SK-N-SH treated with all-trans-retinoic acid at 6 μM for 48 hours (cell line): ENCODE measurements around the gene SBF2.

Source experiments
- ATAC-seq: fragments of 200-7000 bp; cut with Tn5 transposase; 3 replicates; pipeline ENCODE4 v1.9.1; 2020; ENCODE audit warnings: mild to moderate bottlenecking, moderate library complexity
- BACH2 ChIP-seq: fragments of 250-450 bp; sonication (Bioruptor Pico); IDR thresholded peaks from 2 replicates; pipeline ENCODE4 v1.9.0; 2021; ENCODE audit warnings: mild to moderate bottlenecking, borderline replicate concordance
- CSDC2 ChIP-seq: fragments of 250-450 bp; sonication (Bioruptor Pico); IDR thresholded peaks from 2 replicates; pipeline ENCODE4 v1.5.0; 2020; ENCODE audit warnings: mild to moderate bottlenecking, moderate library complexity
- GLIS3 ChIP-seq: fragments of 250-450 bp; sonication (Bioruptor Pico); IDR thresholded peaks from 2 replicates; pipeline ENCODE4 v1.5.0; 2020; ENCODE audit warnings: mild to moderate bottlenecking, moderate library complexity
- OSR1 ChIP-seq: fragments of 250-450 bp; sonication (Bioruptor Pico); IDR thresholded peaks from 2 replicates; pipeline ENCODE4 v1.8.0; 2022; ENCODE audit warnings: moderate library complexity, mild to moderate bottlenecking, inconsistent platforms
- PATZ1 ChIP-seq: fragments of 250-450 bp; sonication (Bioruptor Pico); IDR thresholded peaks from 2 replicates; pipeline ENCODE4 v1.8.0; 2020; ENCODE audit warnings: mild to moderate bottlenecking, moderate library complexity, borderline replicate concordance
- POU6F1 ChIP-seq: fragments of 250-450 bp; sonication (Bioruptor Pico); IDR thresholded peaks from 2 replicates; pipeline ENCODE4 v1.8.0; 2021; ENCODE audit warnings: low read depth, mild to moderate bottlenecking, moderate library complexity, borderline replicate concordance
- PPARA ChIP-seq: fragments of 250-450 bp; sonication (Bioruptor Pico); IDR thresholded peaks from 2 replicates; pipeline ENCODE4 v1.5.0; 2020; ENCODE audit warnings: mild to moderate bottlenecking, borderline replicate concordance
- RARB ChIP-seq: fragments of 250-450 bp; sonication (Bioruptor Pico); IDR thresholded peaks from 2 replicates; pipeline ENCODE4 v1.8.0; 2021; ENCODE audit warnings: mild to moderate bottlenecking, moderate library complexity
- SNAI2 ChIP-seq: fragments of 250-450 bp; sonication (Bioruptor Pico); IDR thresholded peaks from 2 replicates; pipeline ENCODE4 v1.5.0; 2020; ENCODE audit warnings: mild to moderate bottlenecking, moderate library complexity
- TCF4 ChIP-seq: fragments of 250-450 bp; sonication (Bioruptor Pico); IDR thresholded peaks from 2 replicates; pipeline ENCODE4 v1.8.0; 2021; ENCODE audit warnings: mild to moderate bottlenecking, moderate library complexity, borderline replicate concordance
- TOX ChIP-seq: fragments of 250-450 bp; sonication (Bioruptor Pico); IDR thresholded peaks from 2 replicates; pipeline ENCODE4 v1.8.0; 2021; ENCODE audit warnings: mild to moderate bottlenecking, moderate library complexity, borderline replicate concordance
- TSHZ2 ChIP-seq: fragments of 250-450 bp; sonication (Bioruptor Pico); IDR thresholded peaks from 2 replicates; pipeline ENCODE4 v1.5.0; 2020; ENCODE audit warnings: mild to moderate bottlenecking, moderate library complexity
- ZC3H10 ChIP-seq: fragments of 250-450 bp; sonication (Bioruptor Pico); IDR thresholded peaks from 2 replicates; pipeline ENCODE4 v1.5.1; 2021; ENCODE audit warnings: mild to moderate bottlenecking, moderate library complexity
- ZFP3 ChIP-seq: fragments of 250-450 bp; sonication (Bioruptor Pico); IDR thresholded peaks from 2 replicates; pipeline ENCODE4 v1.5.0; 2020; ENCODE audit warnings: mild to moderate bottlenecking, moderate library complexity
- ZFP30 ChIP-seq: fragments of 450-650 bp; formaldehyde crosslinking; IDR thresholded peaks from 2 replicates; pipeline ENCODE4 v1.5.0; 2022; ENCODE audit warnings: mild to moderate bottlenecking, moderate library complexity
- ZNF565 ChIP-seq: fragments of 450-650 bp; formaldehyde crosslinking; conservative IDR thresholded peaks from 2 replicates; pipeline ENCODE4 v1.5.0; 2020; ENCODE audit warnings: low read depth, mild to moderate bottlenecking, moderate library complexity
- ZNF8 ChIP-seq: fragments of 450-650 bp; formaldehyde crosslinking; IDR thresholded peaks from 2 replicates; pipeline ENCODE4 v1.5.0; 2020; ENCODE audit warnings: mild to moderate bottlenecking, moderate library complexity
- TF ChIP-seq, protein P1 (sequence below): fragments of 250-450 bp; sonication (Bioruptor Pico); IDR thresholded peaks from 2 replicates; pipeline ENCODE4 v1.5.1; 2021; ENCODE audit warnings: mild to moderate bottlenecking, moderate library complexity

Gene SBF2

DNA sequence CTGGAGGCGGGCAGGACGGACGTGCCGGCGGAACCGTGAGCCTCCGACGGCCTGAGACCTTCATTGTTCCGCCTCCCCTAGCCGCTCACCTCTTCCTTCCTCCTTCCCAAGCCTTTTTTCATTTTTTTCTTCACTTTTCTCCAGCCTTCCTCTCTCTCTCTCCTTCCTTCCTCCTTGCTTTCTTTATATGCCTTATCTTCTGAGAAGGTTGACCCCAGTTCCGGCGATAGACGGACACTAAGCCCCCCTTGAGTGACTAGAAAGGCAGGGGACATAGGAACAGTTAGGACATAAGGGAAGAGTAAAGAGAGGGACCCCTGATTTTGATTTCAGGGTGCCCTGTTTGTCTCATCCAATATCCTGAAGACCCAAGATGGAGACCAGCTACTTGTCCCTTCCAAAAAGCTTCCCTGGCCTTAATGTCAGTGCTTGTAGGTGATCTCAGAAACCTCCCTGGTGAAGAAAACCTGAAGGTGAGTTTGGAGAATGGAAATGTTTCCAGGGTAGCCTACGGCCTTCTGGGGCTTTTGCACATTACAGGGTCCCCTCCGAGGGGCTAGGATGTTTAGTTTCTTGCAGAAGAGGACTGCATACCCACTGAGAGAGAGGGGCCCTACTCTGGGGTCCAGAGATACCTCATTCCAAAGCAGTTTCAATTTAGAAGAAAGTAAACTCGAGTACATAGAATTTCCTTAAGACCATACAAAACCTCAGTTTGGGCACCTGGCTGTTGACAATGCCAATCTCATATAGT lies 14.4 kb upstream of the SBF2 start (continued):
- TF ChIP-seq ZNF8 = no peak
- TF ChIP-seq RARB (CRISPR knock-in tag) = no peak

DNA sequence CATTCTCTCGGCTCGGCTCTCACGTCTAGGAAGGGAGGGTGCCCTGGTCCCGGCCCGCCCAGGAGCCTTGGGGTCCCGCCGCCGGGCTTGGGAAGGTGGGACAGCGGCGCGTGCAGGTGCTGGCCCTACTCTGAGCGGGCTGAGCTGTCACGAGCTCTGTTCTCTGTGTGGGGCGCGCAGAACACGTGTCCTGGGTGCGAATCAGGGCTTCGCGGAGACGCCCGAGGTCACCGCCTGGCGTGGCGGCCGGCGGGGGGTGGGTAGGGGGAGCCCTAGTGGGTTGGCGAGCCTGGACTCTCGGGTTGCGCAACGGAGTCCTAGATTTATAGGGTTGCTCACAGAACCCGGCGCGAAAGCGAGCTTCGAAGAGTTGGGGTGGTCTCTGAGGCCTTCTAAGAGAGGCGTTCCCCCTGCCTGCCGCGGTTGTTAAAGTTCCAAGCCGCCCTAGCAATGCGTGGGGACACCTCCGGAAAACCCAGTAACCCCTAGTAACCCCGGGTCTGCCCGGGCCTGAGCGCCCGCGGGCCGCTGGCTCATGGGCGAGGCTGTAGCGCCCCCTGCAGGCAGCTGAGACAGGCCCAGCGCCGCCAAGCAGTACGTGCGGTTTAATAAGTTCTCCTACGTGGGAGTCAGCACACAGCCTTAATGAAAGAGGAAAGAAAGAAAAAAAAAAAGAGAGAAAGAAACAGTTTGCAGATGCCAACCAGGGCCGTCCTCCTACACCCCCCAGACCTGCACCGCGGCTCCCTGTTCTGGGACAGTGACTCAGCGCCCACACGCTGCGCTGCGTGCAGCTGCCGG lies 13.6 kb upstream of the SBF2 start:
- peak; percentile 66 for ATAC-seq
- no peak for TF ChIP-seq CSDC2 (CRISPR knock-in tag)
- 0 out of 2 replicates have a peak, but pooled peaks have one; percentile 21 for TF ChIP-seq ZFP3

GRCh38 chr11:10307022-10307399 lies 13.0 kb upstream of the SBF2 start:
- no peak for ATAC-seq
- no peak for TF ChIP-seq ZC3H10 (CRISPR knock-in tag)
- no peak for TF ChIP-seq SNAI2
- no peak for TF ChIP-seq TOX
- no peak for TF ChIP-seq ZNF8
- no peak for TF ChIP-seq ZNF565 (CRISPR knock-in tag)
- TF ChIP-seq TSHZ2 (CRISPR knock-in tag) = no peak
- TF ChIP-seq PATZ1 (CRISPR knock-in tag) = no peak
- TF ChIP-seq, protein P1, sequence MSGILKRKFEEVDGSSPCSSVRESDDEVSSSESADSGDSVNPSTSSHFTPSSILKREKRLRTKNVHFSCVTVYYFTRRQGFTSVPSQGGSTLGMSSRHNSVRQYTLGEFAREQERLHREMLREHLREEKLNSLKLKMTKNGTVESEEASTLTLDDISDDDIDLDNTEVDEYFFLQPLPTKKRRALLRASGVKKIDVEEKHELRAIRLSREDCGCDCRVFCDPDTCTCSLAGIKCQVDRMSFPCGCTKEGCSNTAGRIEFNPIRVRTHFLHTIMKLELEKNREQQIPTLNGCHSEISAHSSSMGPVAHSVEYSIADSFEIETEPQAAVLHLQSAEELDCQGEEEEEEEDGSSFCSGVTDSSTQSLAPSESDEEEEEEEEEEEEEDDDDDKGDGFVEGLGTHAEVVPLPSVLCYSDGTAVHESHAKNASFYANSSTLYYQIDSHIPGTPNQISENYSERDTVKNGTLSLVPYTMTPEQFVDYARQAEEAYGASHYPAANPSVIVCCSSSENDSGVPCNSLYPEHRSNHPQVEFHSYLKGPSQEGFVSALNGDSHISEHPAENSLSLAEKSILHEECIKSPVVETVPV = no peak
- no peak for TF ChIP-seq TCF4 (CRISPR knock-in tag)
- TF ChIP-seq, all 23 proteins: peak for 0

GRCh38 chr11:10305964-10306918 lies 12.2 kb upstream of the SBF2 start:
- ATAC-seq = no peak
- TF ChIP-seq POU6F1 (CRISPR knock-in tag) (no peak), GLIS3 (CRISPR knock-in tag) (no peak), BACH2 (CRISPR knock-in tag) (no peak), OSR1 (no peak), SNAI2 (no peak), PATZ1 (CRISPR knock-in tag) (no peak), ZFP30 (CRISPR knock-in tag) (no peak), TSHZ2 (CRISPR knock-in tag) (no peak), PPARA (CRISPR knock-in tag) (no peak), CSDC2 (CRISPR knock-in tag) (no peak), ZC3H10 (CRISPR knock-in tag) (no peak), RARB (CRISPR knock-in tag) (no peak)
